EL (cell line): ENCODE data around the gene CHMP1B.
"Not testable (repeated sequence)": the region's sequence is repeated elsewhere in the genome, so short reads cannot be mapped to it uniquely, and the experiment has no call there.

ENCODE experiments used
- DNase-seq: peaks from one replicate; pipeline ENCODE4 v3.0.0-alpha.2; 2016

Gene CHMP1B

GRCh38 chr18:11872479-11873136 is 21.4 kb downstream of the CHMP1B start:
- DNase-seq, result peak; percentile 29

- DNase-seq, result no peak
These were observed 22.6 kb downstream of the CHMP1B start for GRCh38 chr18:11873670-11874340.

- DNase-seq, result no peak
These were observed 23.5 kb downstream of the CHMP1B start for GRCh38 chr18:11874676-11875075.

DNA sequence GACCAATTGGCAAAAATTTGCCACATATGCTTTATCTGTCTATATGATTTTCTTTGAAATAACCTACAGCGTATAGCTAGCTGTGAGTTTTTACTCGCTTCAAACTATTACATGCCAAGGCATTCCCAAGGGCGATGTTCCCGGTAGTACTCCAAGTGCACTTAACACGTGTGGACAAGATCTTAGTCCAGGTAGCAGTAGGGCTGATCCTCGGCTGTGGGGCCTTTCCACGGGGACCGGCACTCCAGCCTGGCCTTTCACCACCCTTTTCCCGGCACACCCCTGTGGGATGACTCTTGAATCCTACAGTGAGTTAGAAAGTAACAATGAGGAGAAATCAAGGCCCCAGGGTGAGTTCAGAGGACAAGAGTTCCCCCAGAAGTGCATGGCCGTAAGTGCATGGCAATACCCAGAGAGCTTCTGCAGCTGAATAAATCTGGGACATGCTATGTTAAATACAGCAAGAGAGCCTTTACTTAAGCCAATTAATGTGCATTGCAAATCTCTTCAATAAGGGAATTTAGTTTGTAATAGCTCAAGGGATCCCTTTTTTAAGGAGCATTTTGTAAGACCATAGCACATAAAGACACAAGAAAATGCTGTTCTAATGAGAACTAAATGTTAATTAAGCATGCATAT is 26.4 kb downstream of the CHMP1B start:
- no peak for DNase-seq

GRCh38 chr18:11880586-11881304 is 29.5 kb downstream of the CHMP1B start:
- DNase-seq, result no peak

DNA sequence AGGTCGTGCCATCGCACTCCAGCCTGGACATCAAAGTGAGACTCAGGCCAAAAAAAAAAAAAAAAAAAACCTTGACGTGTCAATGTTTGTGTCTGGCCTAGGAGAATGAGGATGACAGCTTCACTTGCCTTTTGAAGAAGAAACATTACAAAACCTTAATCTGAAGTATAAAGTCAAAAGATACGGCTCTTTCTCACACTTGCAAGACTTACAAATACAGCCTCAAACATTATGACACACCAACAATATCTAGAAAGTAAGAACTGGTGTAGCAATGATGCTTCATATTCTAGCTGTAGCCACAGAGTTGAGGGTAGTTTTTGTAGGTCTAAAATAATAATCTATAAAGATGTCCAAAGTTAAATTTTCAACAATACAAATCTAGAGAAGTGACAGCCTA is 31.4 kb downstream of the CHMP1B start:
- no peak for DNase-seq

- DNase-seq, result no peak
These were observed 31.9 kb downstream of the CHMP1B start for GRCh38 chr18:11883153-11883552.

DNA sequence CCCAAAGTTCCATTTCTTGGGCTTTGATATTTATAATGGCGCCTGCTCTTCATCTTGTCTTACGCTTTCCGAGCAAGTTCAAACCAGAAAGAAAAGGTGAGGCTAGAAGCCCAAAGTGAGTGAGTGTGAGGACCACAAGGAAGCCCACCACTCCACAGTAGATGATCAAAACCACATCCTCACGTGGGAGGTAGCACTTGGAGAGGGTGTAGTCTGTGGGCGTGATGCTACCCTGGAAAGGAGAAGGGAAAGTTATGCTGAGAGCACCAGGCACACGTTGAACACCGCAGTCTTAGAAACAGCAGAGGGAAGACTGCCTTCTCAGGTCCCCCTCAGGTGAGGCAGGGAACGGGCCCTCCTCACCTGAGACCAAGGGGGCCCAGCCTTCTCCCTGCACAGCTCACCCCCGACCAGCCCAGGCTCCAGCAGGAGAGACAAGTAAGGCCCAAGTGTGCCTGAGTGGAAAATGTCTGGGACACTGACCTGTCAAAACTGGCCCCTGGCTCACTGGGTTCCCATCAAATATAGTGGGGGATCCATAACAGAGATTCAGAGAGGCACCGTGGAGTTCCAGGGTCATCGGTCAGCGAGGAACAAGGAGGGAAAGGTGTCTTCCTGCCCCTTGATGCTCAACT is 33.3 kb downstream of the CHMP1B start:
- no peak for DNase-seq

DNA sequence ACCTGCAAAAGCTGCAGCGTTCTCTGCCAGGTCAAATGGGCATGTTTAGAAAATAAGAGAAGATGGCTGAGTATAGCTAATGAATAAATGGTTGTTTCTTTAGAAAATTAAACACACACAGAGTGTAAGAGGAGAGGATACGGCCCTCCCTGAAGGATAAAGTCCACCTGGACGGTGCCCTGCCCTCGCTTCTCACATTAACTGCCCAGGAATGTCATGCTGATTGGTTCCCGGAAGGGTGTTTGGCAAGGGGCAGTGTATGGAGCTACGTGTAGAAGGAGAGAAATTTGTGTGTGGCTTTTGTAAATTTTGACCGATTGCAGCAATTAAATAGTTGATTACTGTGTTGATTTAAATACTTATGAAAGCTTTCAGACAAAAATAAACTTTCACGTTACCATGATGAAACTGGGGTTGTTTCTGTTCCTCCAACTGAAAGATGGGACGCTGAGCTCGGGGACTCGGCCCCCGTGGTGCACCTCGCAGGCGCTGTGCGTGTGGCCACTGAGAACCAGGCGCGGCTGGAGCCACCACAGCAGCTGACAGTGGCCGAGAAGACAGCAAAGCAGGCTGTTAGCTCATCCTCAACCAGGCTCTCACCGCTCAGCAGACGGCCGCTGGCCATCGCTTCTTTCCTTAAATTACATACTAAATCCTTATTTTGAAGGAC is 34.2 kb downstream of the CHMP1B start:
- DNase-seq, result no peak

DNA sequence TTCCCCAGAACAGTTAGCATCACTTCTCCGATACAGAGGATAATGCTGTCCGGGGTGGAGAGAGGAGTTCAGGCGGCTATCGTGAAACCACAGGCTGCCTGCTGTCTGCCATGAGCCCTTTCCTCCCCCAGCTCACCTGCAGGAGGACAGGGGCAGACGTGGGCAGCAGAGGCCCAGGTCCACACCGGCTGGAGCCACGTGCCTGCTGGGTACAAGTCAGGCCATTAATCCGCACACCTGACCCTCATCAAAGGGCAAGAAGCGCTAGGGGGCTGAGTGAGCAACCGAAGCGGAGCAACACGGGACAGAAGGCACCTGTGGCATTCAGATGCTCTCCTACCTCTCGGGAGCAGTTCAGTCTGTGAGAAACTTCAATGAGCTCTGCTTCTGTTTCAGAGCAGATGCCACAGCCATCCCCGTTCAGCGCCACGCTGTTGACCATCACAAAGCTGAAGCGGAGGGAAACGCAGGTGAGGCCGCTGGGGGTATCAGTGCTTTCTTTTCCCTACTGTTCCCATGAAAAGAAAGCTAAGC is 35.4 kb downstream of the CHMP1B start:
- DNase-seq, result no peak

- DNase-seq, result no peak
These were observed 36.3 kb downstream of the CHMP1B start for GRCh38 chr18:11887328-11888128.

- no peak for DNase-seq
These were observed 37.5 kb downstream of the CHMP1B start for GRCh38 chr18:11888726-11889125.

GRCh38 chr18:11889284-11889683 is 38.1 kb downstream of the CHMP1B start:
- no peak for DNase-seq

DNA sequence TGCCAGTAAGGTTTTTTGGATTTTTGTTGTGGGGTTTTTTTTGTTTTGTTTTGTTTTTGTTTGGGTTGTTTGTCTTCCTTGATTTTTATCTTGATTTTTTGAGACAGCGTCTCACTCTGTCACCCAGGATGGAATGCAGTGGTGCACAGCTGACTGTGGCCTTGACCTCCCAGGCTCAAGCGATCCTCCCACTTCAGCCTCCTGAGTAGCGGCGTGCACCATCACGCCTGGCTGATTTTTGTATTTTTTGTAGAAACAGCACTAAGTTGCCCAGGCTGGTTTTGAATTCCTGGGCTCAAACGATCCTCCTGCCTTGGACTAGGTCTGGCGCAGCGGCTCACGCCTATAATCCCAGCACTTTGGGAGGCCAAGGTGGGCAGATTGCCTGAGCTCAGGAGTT is 40.5 kb downstream of the CHMP1B start:
- no peak for DNase-seq

DNA sequence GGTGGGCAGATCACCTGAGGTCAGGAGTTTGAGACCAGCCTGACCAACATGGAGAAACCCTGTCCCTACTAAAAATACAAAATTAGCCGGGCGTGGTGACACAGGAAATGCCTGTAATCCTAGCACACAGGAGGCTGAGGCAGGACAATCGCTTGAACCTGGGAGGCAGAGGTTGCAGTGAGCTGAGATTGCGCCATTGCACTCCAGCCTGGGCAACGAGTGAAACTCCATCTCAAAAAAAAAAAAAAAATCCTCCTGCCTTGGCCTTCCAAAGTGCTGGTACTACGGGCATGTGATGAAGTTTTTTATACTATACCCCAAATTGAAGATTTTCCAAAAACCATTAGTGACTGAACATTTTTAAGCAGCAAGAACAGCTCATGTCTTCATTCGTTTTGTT is 41.2 kb downstream of the CHMP1B start:
- DNase-seq, result not testable (repeated sequence)

DNA sequence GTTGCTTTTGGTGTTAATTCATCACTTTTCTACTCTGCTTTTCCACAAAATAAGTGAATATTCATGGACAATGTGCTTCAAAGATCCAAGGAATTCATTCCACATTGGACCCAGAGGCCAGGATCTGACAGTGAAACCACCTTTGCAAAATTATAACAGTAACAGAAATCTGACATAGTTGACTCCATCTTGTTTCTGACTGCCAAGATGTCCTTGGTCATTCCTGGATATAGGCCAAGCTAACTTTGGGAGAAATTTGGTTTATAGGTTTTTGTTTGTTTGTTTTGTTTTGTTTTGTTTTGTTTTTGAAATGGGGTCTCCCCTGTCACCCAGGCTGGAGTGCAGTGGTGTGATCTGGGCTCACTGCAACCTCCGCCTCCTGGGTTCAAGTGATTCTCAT is 46.6 kb downstream of the CHMP1B start:
- no peak for DNase-seq

- DNase-seq, result no peak
These were observed 47.9 kb downstream of the CHMP1B start for GRCh38 chr18:11899063-11899462.

GRCh38 chr18:11901826-11902438 is 50.7 kb downstream of the CHMP1B start:
- DNase-seq, result no peak

DNA sequence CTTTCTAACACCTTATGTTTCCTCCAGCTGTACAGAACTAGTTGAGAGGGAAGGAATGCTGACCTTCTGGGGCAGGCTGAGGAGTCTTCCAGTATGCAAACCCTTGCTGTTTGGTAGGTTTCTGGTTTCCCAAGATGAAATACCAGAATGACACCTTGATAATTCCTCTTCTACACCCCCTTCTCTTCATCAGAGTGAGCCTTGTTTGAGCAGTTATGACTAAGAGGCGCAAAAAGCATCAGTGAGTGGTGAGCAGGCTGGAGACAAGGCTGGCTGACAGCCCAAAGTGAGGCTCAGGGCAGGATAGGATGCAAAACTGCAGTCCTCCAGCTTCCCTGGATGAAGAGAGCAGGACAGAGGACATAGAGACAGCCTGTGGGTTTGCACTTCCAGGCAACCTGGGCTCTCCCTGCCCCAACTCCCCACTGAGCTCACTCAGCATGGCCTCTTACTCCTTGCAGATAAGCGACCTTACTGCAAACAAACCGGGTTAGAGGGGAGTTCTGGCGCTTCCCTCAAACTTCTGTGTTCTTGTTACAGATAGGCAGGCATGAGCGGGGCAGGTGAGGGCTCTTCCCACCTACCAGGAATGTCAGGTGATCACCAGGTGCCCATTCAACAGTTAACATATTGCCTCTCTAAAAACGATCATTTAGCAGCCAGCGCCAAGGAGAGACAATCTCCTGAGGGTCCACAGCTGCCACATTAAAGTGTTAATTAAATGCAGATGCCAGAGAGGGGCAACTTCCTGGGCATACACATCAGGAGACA is 51.5 kb downstream of the CHMP1B start:
- DNase-seq, result no peak
